Measurements from ENCODE around the gene C1orf226. TPM values are rescaled to one million over a fixed set of nuclear protein-coding genes. Genes with fewer than 3 reads are reported as not detected.

Gene C1orf226
- total and polyA plus RNA-seq, 10 of the 15 experiments (the other 5 are each of a cell fraction or from before 2014, with no cell fraction given), result not detected

GRCh38 chr1:162390396-162391185, 9.1 kb downstream of the C1orf226 start (continued):
- TF ChIP-seq ELK1 (IDR thresholded peaks at IDR 0.05; ENCODE audit: low read depth, low read length), result no peak
- TF ChIP-seq CBX5 (IDR thresholded peaks at IDR 0.05; ENCODE audit: low read depth), result no peak
- TF ChIP-seq POLR2AphosphoS2 (IDR thresholded peaks at IDR 0.05; ENCODE audit: low read depth, low read length), result no peak
- TF ChIP-seq EGR1 (IDR thresholded peaks at IDR 0.05; ENCODE audit: borderline replicate concordance in 1 of 2, low read depth in 2 of 2, low read length in 2 of 2), result no peak
- no peak for TF ChIP-seq E4F1 (IDR thresholded peaks at IDR 0.05; ENCODE audit: borderline replicate concordance, partially characterized antibody)
